CD14-positive monocyte (primary cell): ENCODE measurements around the gene LRRC8E. TPM values are rescaled to one million over a fixed set of nuclear protein-coding genes. Genes with fewer than 3 reads are reported as not detected.

Experiments
- DNase-seq, 3 donors: peaks; one replicate each; pipeline ENCODE4 v3.0.0-alpha.2; 2011 to 2022
- H2AFZ ChIP-seq: 2 replicates; pipeline ENCODE4 v1.6.0; 2012; ENCODE audit warnings: mild to moderate bottlenecking, low read depth, low read length, inconsistent platforms; ENCODE audit not compliant: insufficient read depth, poor library complexity, severe bottlenecking
- H3K27ac ChIP-seq, 2 donors: 1 replicate in 1 of 2; 2 replicates in 1 of 2; pipeline ENCODE4 v1.5.1; 2012 to 2013; ENCODE audit warnings: low read length in 2 of 2, control low read depth in 1 of 2, inconsistent platforms in 1 of 2, low read depth in 1 of 2, mild to moderate bottlenecking in 1 of 2
- H3K27me3 ChIP-seq, 2 donors: one replicate each; pipeline versions ENCODE4 v1.6.0 to v1.6.1; 2011 to 2013; ENCODE audit warnings: low read length in 2 of 2; ENCODE audit not compliant: control insufficient read depth in 2 of 2, insufficient read depth in 2 of 2
- H3K36me3 ChIP-seq, 2 donors: replicated peaks in 1 of 2; 1 replicate in 1 of 2; 2 replicates in 1 of 2; pipeline versions ENCODE4 v1.5.1 to v1.6.1; 2012 to 2013; ENCODE audit warnings: low read length in 2 of 2, control low read depth in 1 of 2, inconsistent platforms in 1 of 2, mild to moderate bottlenecking in 1 of 2; ENCODE audit not compliant: insufficient read depth in 2 of 2, control insufficient read depth in 1 of 2
- H3K4me1 ChIP-seq, 2 donors: 1 replicate in 1 of 2; 2 replicates in 1 of 2; pipeline versions ENCODE4 v1.5.1 to v1.6.1; 2012 to 2013; ENCODE audit warnings: low read length in 2 of 2, control low read depth in 1 of 2, inconsistent platforms in 1 of 2, mild to moderate bottlenecking in 1 of 2, moderate library complexity in 1 of 2; ENCODE audit not compliant: insufficient read depth in 2 of 2, control insufficient read depth in 1 of 2
- H3K4me2 ChIP-seq: replicated peaks from 2 replicates; pipeline ENCODE3; 2012; ENCODE audit warnings: low read length, moderate library complexity, mild to moderate bottlenecking; ENCODE audit not compliant: poor library complexity, severe bottlenecking; ENCODE audit errors: extremely low read depth
- H3K4me3 ChIP-seq, 3 experiments: fragments of 200-600 bp in 1 of 3; sonication (generic) in 1 of 3; replicated peaks in 1 of 3; 1 replicate in 2 of 3; 2 replicates in 1 of 3; pipeline ENCODE4 v1.5.1; 2011 to 2013; ENCODE audit warnings: low read length in 3 of 3, mild to moderate bottlenecking in 3 of 3, control low read depth in 2 of 3, low read depth in 2 of 3, inconsistent platforms in 1 of 3, moderate library complexity in 1 of 3
- H3K79me2 ChIP-seq: 2 replicates; pipeline ENCODE4 v1.6.0; 2012; ENCODE audit warnings: mild to moderate bottlenecking, control low read depth, inconsistent platforms, low read length, moderate library complexity; ENCODE audit not compliant: insufficient read depth
- H3K9ac ChIP-seq: 2 replicates; pipeline ENCODE4 v1.6.0; 2017; ENCODE audit warnings: low read length, mild to moderate bottlenecking; ENCODE audit not compliant: insufficient read depth, poor library complexity, severe bottlenecking
- H3K9me3 ChIP-seq, 2 donors: replicated peaks in 1 of 2; 1 replicate in 1 of 2; 2 replicates in 1 of 2; pipeline versions ENCODE4 v1.5.1 to v1.6.1; 2012 to 2013; ENCODE audit warnings: low read length in 2 of 2, control low read depth in 1 of 2; ENCODE audit not compliant: control insufficient read depth in 1 of 2, insufficient read depth in 1 of 2
- H4K20me1 ChIP-seq: 2 replicates; pipeline ENCODE4 v1.6.0; 2012; ENCODE audit warnings: mild to moderate bottlenecking, low read length, control low read depth, moderate library complexity; ENCODE audit not compliant: insufficient read depth
- H3K27ac Mint-ChIP-seq, 7 donors: one replicate each; pipeline ENCODE4 v1.8.0; 2020; ENCODE audit warnings: mild to moderate bottlenecking in 7 of 7, mixed read lengths in 7 of 7, moderate library complexity in 6 of 7, inconsistent platforms in 2 of 7
- H3K27me3 Mint-ChIP-seq, 3 donors: one replicate each; pipeline ENCODE4 v1.8.0; 2021 to 2022; ENCODE audit warnings: low read depth in 3 of 3, mild to moderate bottlenecking in 3 of 3, mixed read lengths in 3 of 3, moderate library complexity in 3 of 3, inconsistent platforms in 1 of 3
- H3K36me3 Mint-ChIP-seq, 2 donors: one replicate each; pipeline ENCODE4 v1.8.0; 2020; ENCODE audit warnings: mixed read lengths in 2 of 2, inconsistent platforms in 1 of 2, mild to moderate bottlenecking in 1 of 2
- H3K4me1 Mint-ChIP-seq: one replicate; pipeline ENCODE4 v1.8.0; 2020; ENCODE audit warnings: mild to moderate bottlenecking, mixed read lengths
- H3K4me3 Mint-ChIP-seq, 2 donors: one replicate each; pipeline ENCODE4 v1.8.0; 2020; ENCODE audit warnings: mild to moderate bottlenecking in 2 of 2, mixed read lengths in 2 of 2, moderate library complexity in 1 of 2
- H3K9me3 Mint-ChIP-seq, 7 donors: one replicate each; pipeline ENCODE4 v1.8.0; 2020 to 2022; ENCODE audit warnings: mixed read lengths in 7 of 7, mild to moderate bottlenecking in 6 of 7, moderate library complexity in 6 of 7, inconsistent platforms in 2 of 7
- WGBS: methylation state at CpG from one replicate; pipeline ENCODE4 v1.1.5; 2013; ENCODE audit warnings: missing lambda C conversion rate; ENCODE audit not compliant: insufficient coverage; 5-methylcytosine and 5-hydroxymethylcytosine counted together
- intact Hi-C, 2 donors: fragments of 100-400 bp; cut with micrococcal nuclease; formaldehyde crosslinking; loops; one replicate each; pipeline versions ENCODE4 v1.15.0 to v1.15.1; 2023
- polyA plus RNA-seq, 3 donors: library from polyadenylated mRNA; depleted of rRNA in 1 of 3; unstranded in 2 of 3; stranded (reverse) in 1 of 3; fragments of 300-500 nt in 2 of 3; fragments of >200 nt in 1 of 3; fragmentation: Illumina TruSeq in 2 of 3; gene quantifications; 1 replicate in 2 of 3; 2 replicates in 1 of 3; pipeline ENCODE4 v1.2.3, GENCODE V29; 2012 to 2021
- TF ChIP-seq, protein P1 (sequence below): fragments of 200-600 bp; IDR thresholded peaks from one replicate; pipeline ENCODE4 v1.8.0; 2022; ENCODE audit warnings: antibody characterized with exemption, mild to moderate bottlenecking

The LRRC8E gene
- polyA plus RNA-seq, 3 donors: not detected

DNA sequence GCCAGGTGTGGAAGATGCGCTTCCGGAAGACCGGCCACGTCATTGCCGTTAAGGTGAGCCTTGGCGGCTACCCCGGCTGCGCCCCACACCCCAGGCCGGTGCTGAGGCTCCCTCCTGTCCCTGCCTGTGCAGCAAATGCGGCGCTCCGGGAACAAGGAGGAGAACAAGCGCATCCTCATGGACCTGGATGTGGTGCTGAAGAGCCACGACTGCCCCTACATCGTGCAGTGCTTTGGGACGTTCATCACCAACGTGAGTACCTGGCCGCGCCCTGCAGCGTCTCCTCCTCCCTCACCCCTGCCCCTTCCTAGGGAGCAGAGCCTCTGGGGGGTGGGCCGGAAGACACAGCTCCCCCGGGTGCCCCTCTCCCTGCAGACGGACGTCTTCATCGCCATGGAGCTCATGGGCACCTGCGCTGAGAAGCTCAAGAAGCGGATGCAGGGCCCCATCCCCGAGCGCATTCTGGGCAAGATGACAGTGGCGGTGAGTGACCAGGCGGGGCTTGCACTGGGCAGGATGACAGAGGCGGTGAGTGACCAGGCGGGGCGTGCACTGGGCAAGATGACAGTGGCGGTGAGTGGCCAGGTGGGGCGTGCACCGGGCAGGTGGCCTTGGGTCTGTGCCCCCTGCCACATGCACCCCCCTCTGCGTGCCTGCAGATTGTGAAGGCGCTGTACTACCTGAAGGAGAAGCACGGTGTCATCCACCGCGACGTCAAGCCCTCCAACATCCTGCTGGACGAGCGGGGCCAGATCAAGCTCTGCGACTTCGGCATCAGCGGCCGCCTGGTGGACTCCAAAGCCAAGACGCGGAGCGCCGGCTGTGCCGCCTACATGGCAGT, 22.2 kb downstream of the LRRC8E start:
- Histone ChIP-seq H3K4me1 (peaks cover 0 to 2% of the 10 kb centered on the region in 2 donors), H3K36me3 (peaks cover 45 to 54% of the 10 kb centered on the region in 2 donors), H3K27me3 (peaks cover 5 to 12% of the 10 kb centered on the region in 2 donors), H3K9ac (no peak overlapping the region), H3K9me3 (peaks cover 0 to 8% of the 10 kb centered on the region in 2 donors), H3K4me2 (no peak overlapping the region), H4K20me1 (peaks cover 81% of the 10 kb centered on the region), H3K4me3 (no peak overlapping the region), H2AFZ (no peak overlapping the region), H3K27ac (no peak overlapping the region), H3K79me2 (peaks cover 24% of the 10 kb centered on the region)
- Mint-ChIP-seq H3K4me1 (peaks cover 7% of the 10 kb centered on the region), H3K9me3 (peaks cover 0 to 7% (median 3%) of the 10 kb centered on the region in 7 donors), H3K36me3 (peaks cover 32 to 60% of the 10 kb centered on the region in 2 donors), H3K27ac (no peak overlapping the region), H3K4me3 (no peak overlapping the region), H3K27me3 (peaks cover 14 to 20% (median 16%) of the 10 kb centered on the region in 3 donors)
- intact Hi-C loops: no loop called here
- TF ChIP-seq, protein P1, sequence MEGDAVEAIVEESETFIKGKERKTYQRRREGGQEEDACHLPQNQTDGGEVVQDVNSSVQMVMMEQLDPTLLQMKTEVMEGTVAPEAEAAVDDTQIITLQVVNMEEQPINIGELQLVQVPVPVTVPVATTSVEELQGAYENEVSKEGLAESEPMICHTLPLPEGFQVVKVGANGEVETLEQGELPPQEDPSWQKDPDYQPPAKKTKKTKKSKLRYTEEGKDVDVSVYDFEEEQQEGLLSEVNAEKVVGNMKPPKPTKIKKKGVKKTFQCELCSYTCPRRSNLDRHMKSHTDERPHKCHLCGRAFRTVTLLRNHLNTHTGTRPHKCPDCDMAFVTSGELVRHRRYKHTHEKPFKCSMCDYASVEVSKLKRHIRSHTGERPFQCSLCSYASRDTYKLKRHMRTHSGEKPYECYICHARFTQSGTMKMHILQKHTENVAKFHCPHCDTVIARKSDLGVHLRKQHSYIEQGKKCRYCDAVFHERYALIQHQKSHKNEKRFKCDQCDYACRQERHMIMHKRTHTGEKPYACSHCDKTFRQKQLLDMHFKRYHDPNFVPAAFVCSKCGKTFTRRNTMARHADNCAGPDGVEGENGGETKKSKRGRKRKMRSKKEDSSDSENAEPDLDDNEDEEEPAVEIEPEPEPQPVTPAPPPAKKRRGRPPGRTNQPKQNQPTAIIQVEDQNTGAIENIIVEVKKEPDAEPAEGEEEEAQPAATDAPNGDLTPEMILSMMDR: no peak
- DNase-seq: no peak
- WGBS: 95% methylated on average over 47 of the region's 54 CpGs

DNA sequence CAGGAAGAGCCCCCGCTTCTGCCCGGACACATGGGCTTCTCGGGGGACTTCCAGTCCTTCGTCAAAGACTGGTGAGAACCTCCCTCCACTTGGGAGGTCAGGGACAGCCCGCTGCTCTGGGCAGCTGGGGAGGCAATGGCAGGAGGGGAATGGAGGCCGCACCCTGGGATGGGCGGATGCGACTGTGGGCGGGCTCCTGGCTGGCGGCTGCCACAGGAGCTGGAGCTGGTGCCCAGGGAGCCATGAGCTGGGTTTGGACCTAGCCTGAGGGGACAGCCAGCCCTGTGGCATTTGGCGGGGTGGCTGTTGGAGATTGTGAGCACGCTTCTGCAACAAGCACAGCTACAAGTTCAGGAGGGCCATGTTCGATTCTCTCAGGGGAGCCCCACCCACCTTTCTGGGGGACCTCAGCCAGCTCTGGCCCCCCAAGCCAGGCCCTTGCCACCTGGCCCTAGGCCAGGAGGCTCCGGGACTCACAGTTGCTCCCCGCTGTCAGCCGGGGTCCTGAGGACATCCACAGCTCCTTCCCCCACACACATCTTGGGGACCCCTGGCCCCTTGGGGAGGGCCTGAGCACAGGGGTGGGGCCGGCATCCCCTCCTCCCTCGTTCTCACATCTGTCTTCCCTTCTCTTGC, 23.3 kb downstream of the LRRC8E start:
- H3K27me3 Mint-ChIP-seq: peaks cover 20 to 30% (median 25%) of the 10 kb centered on the region in 3 donors
- H3K4me1 ChIP-seq: peaks cover 8 to 13% of the 10 kb centered on the region in 2 donors
- 94% methylated on average over 17 of the region's 18 CpGs for WGBS
- no peak overlapping the region for H3K9ac ChIP-seq
- peaks cover 29 to 49% of the 10 kb centered on the region in 2 donors for H3K36me3 Mint-ChIP-seq
- H3K9me3 Mint-ChIP-seq: peaks cover 0 to 9% (median 5%) of the 10 kb centered on the region in 7 donors
- H3K4me3 Mint-ChIP-seq: no peak overlapping the region
- intact Hi-C loops: no loop called here
- H3K36me3 ChIP-seq: peaks cover 36 to 48% of the 10 kb centered on the region in 2 donors
- H4K20me1 ChIP-seq: peaks cover 70% of the 10 kb centered on the region
- DNase-seq: no peak
- no peak overlapping the region for H3K4me3 ChIP-seq
- no peak overlapping the region for H3K4me2 ChIP-seq
- no peak overlapping the region for H2AFZ ChIP-seq
- H3K27ac ChIP-seq: no peak overlapping the region
- TF ChIP-seq, protein P1: no peak
- H3K4me1 Mint-ChIP-seq: peaks cover 10% of the 10 kb centered on the region
- peaks cover 9 to 22% of the 10 kb centered on the region in 2 donors for H3K27me3 ChIP-seq
- peak overlapping the region in 1 of 7 donors; percentile 77 for H3K27ac Mint-ChIP-seq
- peaks cover 13% of the 10 kb centered on the region for H3K79me2 ChIP-seq
- peaks cover 0 to 11% of the 10 kb centered on the region in 2 donors for H3K9me3 ChIP-seq
